ENCODE data around the gene ZSCAN9. TPM values are rescaled to one million over a fixed set of nuclear protein-coding genes. Genes with fewer than 3 reads are reported as not detected.

The ZSCAN9 gene
- polyA plus RNA-seq, 4 donors = 5.5 to 15.5 (median 6.8) TPM

DNA sequence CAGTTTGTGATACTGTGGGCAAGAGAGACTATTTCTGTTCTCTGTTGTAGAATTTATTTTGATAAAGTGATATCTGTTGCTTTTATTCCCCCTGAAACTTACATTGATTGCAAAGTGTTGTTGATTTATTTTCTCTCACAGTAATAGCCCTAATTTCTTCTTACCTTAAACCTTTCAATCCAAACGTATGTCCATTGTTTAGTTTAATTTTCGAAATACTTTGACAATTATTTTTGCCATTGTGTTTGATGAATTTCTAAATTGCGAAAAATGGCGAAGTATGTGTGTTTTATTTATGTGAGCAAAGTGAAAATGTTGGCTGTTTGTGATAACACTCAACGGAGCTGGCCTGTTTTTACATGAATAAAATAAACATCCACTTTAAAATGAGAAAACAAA is 41.5 kb downstream of the ZSCAN9 start:
- peaks cover 0 to 6% of the 10 kb centered on the region in 2 donors for H3K9me3 ChIP-seq (ENCODE audit: control insufficient read depth in 2 of 2, insufficient read depth in 1 of 2, low read depth in 1 of 2, low read length in 1 of 2)
- DNase-seq = no peak
- H3K4me3 ChIP-seq (ENCODE audit: low read depth in 1 of 3, low read length in 3 of 3) = peak overlapping the region in 2 of 3 donors; percentile 84 to 92
- H3K36me3 ChIP-seq (ENCODE audit: control insufficient read depth in 3 of 3, insufficient read depth in 2 of 3, low read depth in 1 of 3, low read length in 3 of 3) = peaks cover 0 to 3% (median 0%) of the 10 kb centered on the region in 3 donors
- peaks cover 0 to 4% (median 0%) of the 10 kb centered on the region in 3 donors for H3K4me1 ChIP-seq (ENCODE audit: control insufficient read depth in 3 of 3, insufficient read depth in 2 of 3, low read depth in 1 of 3, low read length in 2 of 3)
- H3K27me3 ChIP-seq (ENCODE audit: control insufficient read depth in 3 of 3, insufficient read depth in 3 of 3, low read length in 3 of 3) = peaks cover 0 to 8% (median 0%) of the 10 kb centered on the region in 3 donors
- FAIRE-seq = no peak
- WGBS, 3 donors = 8 to 11% (median 10%) methylated on average over 5 of the region's 5 CpGs
- H3K27ac ChIP-seq (ENCODE audit: low read depth in 1 of 3, low read length in 2 of 3) = peak overlapping the region in 1 of 3 donors; percentile 90

DNA sequence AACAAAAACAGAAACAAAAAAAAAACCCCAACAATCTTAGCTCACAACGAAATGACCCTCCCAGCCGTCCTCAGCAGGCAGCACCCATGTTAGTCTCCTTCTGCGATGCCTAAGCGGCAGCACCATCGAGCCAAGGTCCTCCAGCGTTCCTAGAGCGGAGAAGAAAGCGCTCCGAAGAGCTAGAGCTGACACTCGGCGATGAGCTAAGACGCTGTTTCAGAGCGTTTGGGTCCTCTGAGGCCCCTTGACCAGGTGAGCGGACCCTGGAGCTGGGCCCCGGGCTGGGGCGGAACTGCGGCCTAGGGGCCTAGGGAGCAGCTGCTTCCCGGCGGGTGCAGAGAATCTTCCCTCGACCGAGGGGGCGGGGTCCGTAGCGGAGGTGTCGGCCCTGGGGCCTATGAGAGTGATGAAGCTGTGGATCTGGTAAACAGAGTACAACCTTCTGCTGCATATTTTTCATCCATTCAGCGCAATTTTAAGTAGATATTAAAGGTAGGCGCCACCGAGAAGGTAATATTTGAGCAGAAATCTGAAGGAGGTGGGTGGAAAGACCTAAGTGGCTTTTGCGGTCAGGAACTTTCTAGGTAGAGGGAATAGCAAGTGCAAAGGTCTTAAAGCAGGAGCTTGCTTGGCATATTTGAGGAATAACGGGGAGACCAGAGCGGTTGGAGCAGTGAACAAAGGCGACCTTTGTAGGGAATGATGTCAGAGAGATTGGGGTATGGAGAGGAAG is 42.1 kb downstream of the ZSCAN9 start, which contains the start of gene ZSCAN26:
ZSCAN26 (plus strand) TSS at position 182 of the 733 bp plus-strand sequence. CDS start 4,777 bp downstream, outside the sequence.
- Histone ChIP-seq H3K9me3 (ENCODE audit: control insufficient read depth in 2 of 2, insufficient read depth in 1 of 2, low read depth in 1 of 2, low read length in 1 of 2) (peaks cover 0 to 2% of the 10 kb centered on the region in 2 donors), H3K36me3 (ENCODE audit: control insufficient read depth in 3 of 3, insufficient read depth in 2 of 3, low read depth in 1 of 3, low read length in 3 of 3) (peaks cover 0 to 7% (median under 1%) of the 10 kb centered on the region in 3 donors), H3K27me3 (ENCODE audit: control insufficient read depth in 3 of 3, insufficient read depth in 3 of 3, low read length in 3 of 3) (peaks cover 0 to 3% (median 0%) of the 10 kb centered on the region in 3 donors), H3K4me1 (ENCODE audit: control insufficient read depth in 3 of 3, insufficient read depth in 2 of 3, low read depth in 1 of 3, low read length in 2 of 3) (peaks cover 0 to 4% (median 0%) of the 10 kb centered on the region in 3 donors), H3K4me3 (ENCODE audit: low read depth in 1 of 3, low read length in 3 of 3) (peak within 1 kb of the TSS; percentile 58 to 92 (median 84)), H3K27ac (ENCODE audit: low read depth in 1 of 3, low read length in 2 of 3) (peak within 1 kb of the TSS; percentile 65 to 90 (median 71))
- DNase-seq = peak; percentile 85 to 97
- no peak for FAIRE-seq
- WGBS, 3 donors = 0 to 1% (median 0%) methylated on average over 32 of the region's 32 CpGs

DNA sequence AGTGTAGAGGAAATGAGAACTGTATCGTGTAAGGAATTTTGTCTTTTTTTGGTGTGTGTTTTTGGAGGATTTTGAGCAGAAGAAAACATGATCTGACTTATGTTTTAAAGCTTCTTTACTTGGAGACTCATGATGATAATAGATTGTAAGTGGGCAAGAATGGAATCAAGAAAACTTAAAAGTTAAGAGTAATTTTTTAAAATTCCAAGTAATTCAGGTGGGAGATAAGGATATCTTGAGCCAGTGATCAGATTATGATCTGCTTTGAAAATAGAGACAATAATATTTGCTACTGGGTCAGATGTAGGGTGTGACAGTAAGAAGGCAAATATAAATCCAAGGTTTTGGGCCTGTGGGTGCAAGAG is 42.6 kb downstream of the ZSCAN9 start:
- H3K4me1 ChIP-seq (ENCODE audit: control insufficient read depth in 3 of 3, insufficient read depth in 2 of 3, low read depth in 1 of 3, low read length in 2 of 3) = peaks cover 0 to 4% (median 0%) of the 10 kb centered on the region in 3 donors
- no peak for DNase-seq
- H3K27me3 ChIP-seq (ENCODE audit: control insufficient read depth in 3 of 3, insufficient read depth in 3 of 3, low read length in 3 of 3) = no peaks in the 10 kb centered on the region
- peak overlapping the region in 2 of 3 donors; percentile 84 to 92 for H3K4me3 ChIP-seq (ENCODE audit: low read depth in 1 of 3, low read length in 3 of 3)
- H3K9me3 ChIP-seq (ENCODE audit: control insufficient read depth in 2 of 2, insufficient read depth in 1 of 2, low read depth in 1 of 2, low read length in 1 of 2) = no peaks in the 10 kb centered on the region
- H3K27ac ChIP-seq (ENCODE audit: low read depth in 1 of 3, low read length in 2 of 3) = peak overlapping the region in 2 of 3 donors; percentile 65 to 90
- H3K36me3 ChIP-seq (ENCODE audit: control insufficient read depth in 3 of 3, insufficient read depth in 2 of 3, low read depth in 1 of 3, low read length in 3 of 3) = peaks cover 0 to 11% (median 2%) of the 10 kb centered on the region in 3 donors
- WGBS, 3 donors = 3 to 11% (median 4%) methylated on average over 1 of the region's 1 CpG
- FAIRE-seq = no peak

DNA sequence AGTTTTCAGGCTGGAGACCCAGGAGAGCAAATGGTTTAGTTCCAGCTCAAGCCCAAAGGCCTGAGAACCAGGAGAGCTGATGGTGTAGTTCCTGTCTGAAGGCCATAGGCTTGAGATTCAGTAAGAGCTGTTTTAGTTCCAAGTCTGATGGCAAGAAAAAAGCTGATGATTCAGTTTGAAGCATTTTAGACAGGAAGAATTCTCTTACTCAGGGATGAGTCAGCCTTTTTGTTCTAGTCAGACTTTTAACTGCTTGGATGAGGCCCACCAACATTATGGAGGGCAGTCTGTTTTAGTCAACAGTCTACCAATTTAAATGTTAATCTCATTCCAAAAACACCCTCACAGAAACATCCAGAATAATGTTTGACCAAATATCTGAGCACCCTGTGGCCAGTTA is 44.4 kb downstream of the ZSCAN9 start:
- no peaks in the 10 kb centered on the region for H3K27me3 ChIP-seq (ENCODE audit: control insufficient read depth in 3 of 3, insufficient read depth in 3 of 3, low read length in 3 of 3)
- no peak overlapping the region for H3K27ac ChIP-seq (ENCODE audit: low read depth in 1 of 3, low read length in 2 of 3)
- FAIRE-seq = no peak
- no peak for DNase-seq
- H3K36me3 ChIP-seq (ENCODE audit: control insufficient read depth in 3 of 3, insufficient read depth in 2 of 3, low read depth in 1 of 3, low read length in 3 of 3) = peaks cover 0 to 22% (median 6%) of the 10 kb centered on the region in 3 donors
- peaks cover 0 to 4% (median 0%) of the 10 kb centered on the region in 3 donors for H3K4me1 ChIP-seq (ENCODE audit: control insufficient read depth in 3 of 3, insufficient read depth in 2 of 3, low read depth in 1 of 3, low read length in 2 of 3)
- no peaks in the 10 kb centered on the region for H3K9me3 ChIP-seq (ENCODE audit: control insufficient read depth in 2 of 2, insufficient read depth in 1 of 2, low read depth in 1 of 2, low read length in 1 of 2)
- H3K4me3 ChIP-seq (ENCODE audit: low read depth in 1 of 3, low read length in 3 of 3) = no peak overlapping the region

GRCh38 chr6:28274888-28275287 is 49.8 kb downstream of the ZSCAN9 start:
- Histone ChIP-seq H3K36me3 (ENCODE audit: control insufficient read depth in 3 of 3, insufficient read depth in 2 of 3, low read depth in 1 of 3, low read length in 3 of 3) (peaks cover 0 to 22% (median 8%) of the 10 kb centered on the region in 3 donors), H3K9me3 (ENCODE audit: control insufficient read depth in 2 of 2, insufficient read depth in 1 of 2, low read depth in 1 of 2, low read length in 1 of 2) (no peaks in the 10 kb centered on the region), H3K27ac (ENCODE audit: low read depth in 1 of 3, low read length in 2 of 3) (no peak overlapping the region), H3K4me1 (ENCODE audit: control insufficient read depth in 3 of 3, insufficient read depth in 2 of 3, low read depth in 1 of 3, low read length in 2 of 3) (no peaks in the 10 kb centered on the region), H3K4me3 (ENCODE audit: low read depth in 1 of 3, low read length in 3 of 3) (no peak overlapping the region), H3K27me3 (ENCODE audit: control insufficient read depth in 3 of 3, insufficient read depth in 3 of 3, low read length in 3 of 3) (no peaks in the 10 kb centered on the region)
- DNase-seq (peak in 1 of 2 donors; percentile 17), FAIRE-seq (no peak)

- H3K4me3 ChIP-seq (ENCODE audit: low read depth in 1 of 3, low read length in 3 of 3) = no peak overlapping the region
- H3K36me3 ChIP-seq (ENCODE audit: control insufficient read depth in 3 of 3, insufficient read depth in 2 of 3, low read depth in 1 of 3, low read length in 3 of 3) = peaks cover 0 to 14% (median 6%) of the 10 kb centered on the region in 3 donors
- H3K27me3 ChIP-seq (ENCODE audit: control insufficient read depth in 3 of 3, insufficient read depth in 3 of 3, low read length in 3 of 3) = peaks cover 0 to 2% (median 0%) of the 10 kb centered on the region in 3 donors
- H3K27ac ChIP-seq (ENCODE audit: low read depth in 1 of 3, low read length in 2 of 3) = no peak overlapping the region
- WGBS, 3 donors = 77 to 84% (median 79%) methylated on average over 3 of the region's 3 CpGs
- no peaks in the 10 kb centered on the region for H3K9me3 ChIP-seq (ENCODE audit: control insufficient read depth in 2 of 2, insufficient read depth in 1 of 2, low read depth in 1 of 2, low read length in 1 of 2)
- DNase-seq (no peak), FAIRE-seq (no peak)
- H3K4me1 ChIP-seq (ENCODE audit: control insufficient read depth in 3 of 3, insufficient read depth in 2 of 3, low read depth in 1 of 3, low read length in 2 of 3) = peaks cover 0 to 3% (median 3%) of the 10 kb centered on the region in 3 donors
These were observed 52.7 kb downstream of the ZSCAN9 start for GRCh38 chr6:28277746-28278145.

- no peak for FAIRE-seq
- peaks cover 0 to 3% (median 3%) of the 10 kb centered on the region in 3 donors for H3K4me1 ChIP-seq (ENCODE audit: control insufficient read depth in 3 of 3, insufficient read depth in 2 of 3, low read depth in 1 of 3, low read length in 2 of 3)
- 33 to 47% (median 46%) methylated on average over 3 of the region's 3 CpGs for WGBS, 3 donors
These were observed 55.7 kb downstream of the ZSCAN9 start for GRCh38 chr6:28280595-28281287.

GRCh38 chr6:28281288-28282064 is 56.4 kb downstream of the ZSCAN9 start, which contains the start of gene PGBD1:
PGBD1 (plus strand) TSS chr6:28281572; CDS start chr6:28283814, 2,242 bp downstream.
- Histone ChIP-seq H3K27ac (ENCODE audit: low read depth in 1 of 3, low read length in 2 of 3) (peak within 1 kb of the TSS in 2 of 3 donors; percentile 3 to 8), H3K27me3 (ENCODE audit: control insufficient read depth in 3 of 3, insufficient read depth in 3 of 3, low read length in 3 of 3) (peaks cover 0 to 2% (median 0%) of the 10 kb centered on the region in 3 donors), H3K36me3 (ENCODE audit: control insufficient read depth in 3 of 3, insufficient read depth in 2 of 3, low read depth in 1 of 3, low read length in 3 of 3) (peaks cover 0 to 9% (median 0%) of the 10 kb centered on the region in 3 donors), H3K9me3 (ENCODE audit: control insufficient read depth in 2 of 2, insufficient read depth in 1 of 2, low read depth in 1 of 2, low read length in 1 of 2) (peaks cover 0 to 5% of the 10 kb centered on the region in 2 donors), H3K4me3 (ENCODE audit: low read depth in 1 of 3, low read length in 3 of 3) (peak within 1 kb of the TSS; percentile 44 to 75 (median 53)), H3K4me1 (ENCODE audit: control insufficient read depth in 3 of 3, insufficient read depth in 2 of 3, low read depth in 1 of 3, low read length in 2 of 3) (peaks cover 0 to 3% (median 3%) of the 10 kb centered on the region in 3 donors)
- WGBS, 3 donors = 0 to 1% (median 1%) methylated on average over 48 to 50 of the region's 50 CpGs
- FAIRE-seq (no peak), DNase-seq (peak; percentile 39 to 75)

More at GRCh38 chr6:28280595-28281287, 55.7 kb downstream of the ZSCAN9 start:
- Histone ChIP-seq H3K27ac (ENCODE audit: low read depth in 1 of 3, low read length in 2 of 3) (no peak overlapping the region), H3K27me3 (ENCODE audit: control insufficient read depth in 3 of 3, insufficient read depth in 3 of 3, low read length in 3 of 3) (peaks cover 0 to 2% (median 0%) of the 10 kb centered on the region in 3 donors), H3K4me3 (ENCODE audit: low read depth in 1 of 3, low read length in 3 of 3) (peak overlapping the region in 2 of 3 donors; percentile 53 to 75), H3K36me3 (ENCODE audit: control insufficient read depth in 3 of 3, insufficient read depth in 2 of 3, low read depth in 1 of 3, low read length in 3 of 3) (peaks cover 0 to 9% (median 2%) of the 10 kb centered on the region in 3 donors), H3K9me3 (ENCODE audit: control insufficient read depth in 2 of 2, insufficient read depth in 1 of 2, low read depth in 1 of 2, low read length in 1 of 2) (peaks cover 0 to 5% of the 10 kb centered on the region in 2 donors)
- DNase-seq = no peak

Measured in small intestine (tissue), 7 donors.